Measurements from ENCODE around the gene NTRK3. TPM values are rescaled to one million over a fixed set of nuclear protein-coding genes. Genes with fewer than 3 reads are reported as not detected.

NTRK3 gene
- total RNA-seq, 3 donors from 2014 or later (not counting 1 experiment from before 2014, with no cell fraction given) = not detected

- H3K9me3 Mint-ChIP-seq = no peaks in the 10 kb centered on the region
- H3K4me1 Mint-ChIP-seq = no peaks in the 10 kb centered on the region
- Histone ChIP-seq H3K4me1 (ENCODE audit: control insufficient read depth, insufficient read depth, low read length) (no peaks in the 10 kb centered on the region), H3K36me3 (ENCODE audit: control insufficient read depth, insufficient read depth, low read length) (no peaks in the 10 kb centered on the region), H3K4me3 (ENCODE audit: low read length) (no peak overlapping the region), H3K27ac (ENCODE audit: low read length) (no peak overlapping the region), H3K9me3 (ENCODE audit: control insufficient read depth, insufficient read depth, low read length) (no peaks in the 10 kb centered on the region), H3K27me3 (ENCODE audit: control insufficient read depth, insufficient read depth, low read length) (no peaks in the 10 kb centered on the region)
- DNase-seq = no peak
- no peak for ATAC-seq
- H3K36me3 Mint-ChIP-seq = no peaks in the 10 kb centered on the region
- H3K27me3 Mint-ChIP-seq (ENCODE audit: low read depth in 2 of 2) = peaks cover 20 to 32% of the 10 kb centered on the region in 2 donors
- H3K4me3 Mint-ChIP-seq = no peak overlapping the region
- H3K27ac Mint-ChIP-seq = no peak overlapping the region
- TF ChIP-seq CTCF (IDR thresholded peaks at IDR 0.05) = no peak
- 11% methylated on average over 2 of the region's 5 CpGs for WGBS (ENCODE audit: insufficient coverage)
- intact Hi-C loops (cut with micrococcal nuclease) = no loop called here
Observed at GRCh38 chr15:88225461-88225860, 31.1 kb downstream of the NTRK3 start.

GRCh38 chr15:88223084-88223483, 33.5 kb downstream of the NTRK3 start:
- Histone ChIP-seq H3K36me3 (ENCODE audit: control insufficient read depth, insufficient read depth, low read length) (no peaks in the 10 kb centered on the region), H3K27ac (ENCODE audit: low read length) (no peak overlapping the region), H3K9me3 (ENCODE audit: control insufficient read depth, insufficient read depth, low read length) (no peaks in the 10 kb centered on the region), H3K27me3 (ENCODE audit: control insufficient read depth, insufficient read depth, low read length) (no peaks in the 10 kb centered on the region), H3K4me3 (ENCODE audit: low read length) (no peak overlapping the region), H3K4me1 (ENCODE audit: control insufficient read depth, insufficient read depth, low read length) (no peaks in the 10 kb centered on the region)
- no peak for TF ChIP-seq CTCF (IDR thresholded peaks at IDR 0.05)
- no peak for DNase-seq
- intact Hi-C loops (cut with micrococcal nuclease) = no loop called here
- WGBS (ENCODE audit: insufficient coverage) = 86% methylated on average over 14 of the region's 14 CpGs
- H3K27me3 Mint-ChIP-seq (ENCODE audit: low read depth in 2 of 2) = peaks cover 11 to 16% of the 10 kb centered on the region in 2 donors
- no peaks in the 10 kb centered on the region for H3K36me3 Mint-ChIP-seq
- H3K4me3 Mint-ChIP-seq = no peak overlapping the region
- no peak overlapping the region for H3K27ac Mint-ChIP-seq
- no peaks in the 10 kb centered on the region for H3K4me1 Mint-ChIP-seq
- no peaks in the 10 kb centered on the region for H3K9me3 Mint-ChIP-seq
- no peak for ATAC-seq

- Mint-ChIP-seq H3K27ac (no peak overlapping the region), H3K27me3 (ENCODE audit: low read depth in 2 of 2) (peaks cover 7 to 13% of the 10 kb centered on the region in 2 donors), H3K4me3 (no peak overlapping the region), H3K36me3 (no peaks in the 10 kb centered on the region), H3K4me1 (no peaks in the 10 kb centered on the region), H3K9me3 (no peaks in the 10 kb centered on the region)
- DNase-seq (no peak), ATAC-seq (no peak)
- Histone ChIP-seq H3K36me3 (ENCODE audit: control insufficient read depth, insufficient read depth, low read length) (no peaks in the 10 kb centered on the region), H3K27me3 (ENCODE audit: control insufficient read depth, insufficient read depth, low read length) (no peaks in the 10 kb centered on the region), H3K4me1 (ENCODE audit: control insufficient read depth, insufficient read depth, low read length) (no peaks in the 10 kb centered on the region), H3K4me3 (ENCODE audit: low read length) (no peak overlapping the region), H3K9me3 (ENCODE audit: control insufficient read depth, insufficient read depth, low read length) (no peaks in the 10 kb centered on the region), H3K27ac (ENCODE audit: low read length) (no peak overlapping the region)
- no peak for TF ChIP-seq CTCF (IDR thresholded peaks at IDR 0.05)
- 77% methylated on average over 6 of the region's 6 CpGs for WGBS (ENCODE audit: insufficient coverage)
- intact Hi-C loops (cut with micrococcal nuclease) = no loop called here
Observed at GRCh38 chr15:88221836-88222235, 34.7 kb downstream of the NTRK3 start.
